ENCODE data around the gene ADAMTS17.

The ADAMTS17 gene

DNA sequence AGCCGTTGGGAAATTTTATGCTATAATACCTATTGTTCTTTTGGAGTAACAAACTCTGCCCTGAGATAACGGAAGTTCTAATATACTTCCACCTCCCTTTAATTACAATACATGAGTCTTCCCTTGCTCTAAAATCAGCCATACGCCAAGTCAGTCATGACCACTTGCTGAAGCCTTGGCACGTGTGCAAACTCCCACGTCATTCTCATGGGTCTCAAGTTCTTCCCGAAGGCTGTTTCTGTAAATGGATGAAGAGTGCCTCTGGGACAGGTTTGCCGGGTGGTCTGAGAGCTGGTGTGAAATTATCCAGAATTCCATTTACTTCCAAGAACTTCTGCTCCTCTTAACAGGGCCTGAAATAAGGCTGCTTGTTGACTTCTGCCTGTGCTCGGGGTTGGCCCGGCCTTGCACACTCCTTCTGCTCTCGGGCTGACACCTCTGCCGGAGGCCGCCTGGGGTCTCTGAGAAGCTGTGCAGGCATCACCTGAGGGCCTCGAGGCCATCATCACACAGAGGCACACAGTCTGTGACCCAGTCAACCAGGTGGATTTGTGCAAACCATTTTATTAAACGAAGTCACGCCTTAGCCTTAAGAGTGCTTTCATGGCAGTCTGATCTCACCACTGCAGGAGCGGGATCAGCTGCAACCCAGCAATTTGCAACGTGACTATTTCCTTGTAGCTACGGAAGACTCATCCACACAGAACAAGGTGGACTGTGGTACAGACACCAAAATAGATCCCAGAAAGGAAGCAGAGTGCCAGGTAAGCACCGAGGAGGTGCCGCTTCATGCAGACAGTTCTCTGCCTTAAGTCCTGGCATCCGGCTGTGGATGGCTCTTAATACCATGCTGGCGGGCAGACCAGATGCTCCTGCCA is 120.1 kb downstream of the ADAMTS17 start:
- DNase-seq (ENCODE audit: low read depth in 2 of 2) = no peak

- no peak for DNase-seq (ENCODE audit: low read depth in 2 of 2)
These were observed 121.6 kb downstream of the ADAMTS17 start for GRCh38 chr15:100220058-100220768.

DNA sequence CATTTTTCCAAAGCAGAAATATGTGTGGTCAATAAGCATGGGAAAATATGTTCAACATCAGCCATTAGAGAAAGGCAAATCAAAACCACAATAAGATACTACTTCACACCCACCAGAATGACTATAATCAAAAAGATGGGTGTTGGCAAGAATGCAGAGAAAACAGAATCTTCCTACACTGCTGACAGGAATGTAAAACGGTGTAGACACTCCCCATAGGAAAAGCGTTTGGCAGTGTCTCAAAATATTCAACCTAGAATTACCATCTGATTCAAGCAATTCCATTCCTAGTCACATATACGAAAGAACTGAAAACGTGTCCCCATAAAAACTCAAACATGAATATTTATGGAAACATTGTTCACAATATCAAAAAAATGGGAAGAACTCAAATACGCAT is 123.3 kb downstream of the ADAMTS17 start:
- no peak for DNase-seq (ENCODE audit: low read depth in 2 of 2)

- DNase-seq (ENCODE audit: low read depth in 2 of 2) = no peak
These were observed 125.6 kb downstream of the ADAMTS17 start for GRCh38 chr15:100216182-100216581.

- DNase-seq (ENCODE audit: low read depth in 2 of 2) = no peak
These were observed 126.0 kb downstream of the ADAMTS17 start for GRCh38 chr15:100215843-100216169.

GRCh38 chr15:100215031-100215842 is 126.5 kb downstream of the ADAMTS17 start:
- no peak for DNase-seq (ENCODE audit: low read depth in 2 of 2)

- no peak for DNase-seq (ENCODE audit: low read depth in 2 of 2)
These were observed 129.6 kb downstream of the ADAMTS17 start for GRCh38 chr15:100211855-100212850.

DNA sequence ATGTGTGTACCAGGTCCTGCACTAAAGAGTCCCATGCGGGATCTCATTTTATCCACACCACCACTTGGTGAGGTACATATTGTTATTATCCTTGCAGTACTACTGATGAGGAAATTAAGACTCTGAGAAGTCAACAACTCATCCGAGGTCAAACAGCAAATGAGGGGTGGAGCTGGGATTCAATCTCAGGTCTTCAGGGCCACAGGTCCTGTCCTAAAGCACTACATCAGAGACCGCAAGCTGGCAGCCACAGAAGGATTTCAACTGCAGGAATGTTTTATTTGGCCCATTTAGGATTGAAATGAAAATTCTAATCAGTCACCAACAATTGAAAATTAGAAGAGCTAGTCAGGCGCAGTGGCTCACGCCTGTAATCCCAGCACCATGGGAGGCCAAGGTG is 131.4 kb downstream of the ADAMTS17 start:
- no peak for DNase-seq (ENCODE audit: low read depth in 2 of 2)

GRCh38 chr15:100208921-100209603 is 132.7 kb downstream of the ADAMTS17 start:
- no peak for DNase-seq (ENCODE audit: low read depth in 2 of 2)

- no peak for DNase-seq (ENCODE audit: low read depth in 2 of 2)
These were observed 134.7 kb downstream of the ADAMTS17 start for GRCh38 chr15:100207053-100207452.

DNA sequence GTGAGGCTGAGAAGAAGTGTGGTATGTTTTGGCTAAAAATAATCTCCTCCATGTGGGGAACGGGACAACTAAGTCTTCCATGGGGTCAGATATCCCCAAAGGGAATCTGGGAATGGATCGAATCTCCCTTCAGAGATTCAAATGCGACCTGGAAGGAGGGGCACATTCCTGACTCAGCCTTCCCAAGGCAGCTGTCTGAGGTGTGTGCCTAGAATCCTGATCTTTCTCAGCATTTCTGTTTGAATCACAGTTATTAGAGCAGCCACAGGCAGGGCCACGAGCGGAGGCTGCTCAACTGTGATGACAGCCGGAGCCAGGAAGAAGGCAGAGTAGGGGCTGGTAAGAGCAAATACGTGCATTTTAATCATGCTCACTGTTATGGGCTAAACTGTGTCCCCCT is 135.1 kb downstream of the ADAMTS17 start:
- DNase-seq (ENCODE audit: low read depth in 2 of 2) = no peak

GRCh38 chr15:100205549-100206295 is 136.1 kb downstream of the ADAMTS17 start:
- DNase-seq (ENCODE audit: low read depth in 2 of 2) = no peak

DNA sequence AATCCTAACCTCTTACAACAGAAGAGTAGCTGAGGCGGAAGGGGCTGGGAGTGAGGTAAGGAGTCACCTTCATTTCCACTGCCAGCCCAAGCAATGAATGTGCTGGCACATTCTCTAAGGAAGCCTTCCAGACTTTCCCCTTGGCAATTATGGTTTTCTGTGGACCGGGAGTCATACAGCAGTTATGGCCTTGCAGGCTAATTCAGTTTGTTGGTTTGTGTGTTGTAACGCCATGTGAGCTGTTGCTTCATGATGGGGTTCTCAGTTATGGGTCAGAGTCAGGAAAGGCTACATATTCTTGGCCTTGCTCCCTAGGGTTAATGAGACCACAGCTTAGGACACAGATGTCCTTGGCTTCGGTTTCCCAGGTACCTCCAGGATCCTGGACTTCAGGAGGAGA is 137.0 kb downstream of the ADAMTS17 start:
- DNase-seq (ENCODE audit: low read depth in 2 of 2) = no peak

DNA sequence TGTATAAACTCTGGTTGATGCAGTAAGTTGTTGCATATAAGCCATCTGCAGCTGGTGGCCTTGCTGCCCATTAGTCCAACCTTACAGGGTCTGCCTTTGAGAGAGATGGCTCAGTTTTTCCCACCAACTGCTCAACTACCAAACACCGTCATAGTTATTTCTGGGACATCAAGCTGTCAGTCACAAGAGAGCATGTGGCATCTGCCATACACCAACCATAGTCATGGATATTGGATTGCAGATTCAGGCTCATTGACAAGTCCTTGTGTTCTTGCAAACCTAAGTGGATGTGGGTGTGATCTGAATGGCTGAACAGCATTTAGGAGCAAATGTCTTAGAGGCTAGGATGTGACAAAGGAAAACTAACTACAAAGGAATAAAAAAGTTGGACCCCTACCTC is 137.6 kb downstream of the ADAMTS17 start:
- DNase-seq (ENCODE audit: low read depth in 2 of 2) = no peak

- no peak for DNase-seq (ENCODE audit: low read depth in 2 of 2)
These were observed 139.3 kb downstream of the ADAMTS17 start for GRCh38 chr15:100202309-100202960.

- DNase-seq (ENCODE audit: low read depth in 2 of 2) = no peak
These were observed 140.1 kb downstream of the ADAMTS17 start for GRCh38 chr15:100201376-100202280.

- no peak for DNase-seq (ENCODE audit: low read depth in 2 of 2)
These were observed 141.4 kb downstream of the ADAMTS17 start for GRCh38 chr15:100200287-100200880.
